NCI-H774 (cell line): Measurements from ENCODE around the gene SPG7.
"Not testable (repeated sequence)": the region's sequence is repeated elsewhere in the genome, so short reads cannot be mapped to it uniquely, and the experiment has no call there.

Experiments
- DNase-seq: peaks from one replicate; lab custom pipeline; 2025; lab: John Stamatoyannopoulos, UW

SPG7 gene

GRCh38 chr16:89507834-89508590 lies at the start of gene SPG7:
Gene SPG7 (plus strand): TSS chr16:89508403. CDS start chr16:89508418, 15 bp downstream.
- peak; percentile 31 for DNase-seq

- no peak for DNase-seq
Observed at GRCh38 chr16:89458551-89458950, 49.7 kb upstream of the SPG7 start.

DNA sequence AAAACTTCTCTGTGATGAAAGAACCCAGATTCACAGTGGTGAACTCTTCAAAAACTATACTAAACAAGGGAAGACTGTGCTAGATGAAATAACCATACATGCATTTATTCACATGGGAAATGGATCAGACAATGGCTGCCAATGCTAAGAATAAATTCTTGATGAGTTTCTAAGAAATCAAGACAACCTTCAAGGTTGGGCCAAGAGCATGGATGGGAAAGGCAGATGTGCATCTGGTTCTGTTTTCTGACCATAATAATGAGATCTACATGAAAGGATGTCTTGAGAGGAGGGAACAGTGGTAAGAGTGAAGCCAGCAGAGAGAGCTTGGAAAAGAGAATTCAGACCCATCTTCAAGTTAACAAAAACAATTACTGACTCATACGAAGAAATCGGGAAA lies 49.2 kb upstream of the SPG7 start:
- no peak for DNase-seq

GRCh38 chr16:89460556-89460955 lies 47.6 kb upstream of the SPG7 start:
- DNase-seq, result no peak

- DNase-seq, result not testable (repeated sequence)
Observed at GRCh38 chr16:89461890-89462289, 46.3 kb upstream of the SPG7 start.

- DNase-seq, result not testable (repeated sequence)
Observed at GRCh38 chr16:89462639-89463038, 45.6 kb upstream of the SPG7 start.

- DNase-seq, result not testable (repeated sequence)
Observed at GRCh38 chr16:89463312-89463711, 44.9 kb upstream of the SPG7 start.

DNA sequence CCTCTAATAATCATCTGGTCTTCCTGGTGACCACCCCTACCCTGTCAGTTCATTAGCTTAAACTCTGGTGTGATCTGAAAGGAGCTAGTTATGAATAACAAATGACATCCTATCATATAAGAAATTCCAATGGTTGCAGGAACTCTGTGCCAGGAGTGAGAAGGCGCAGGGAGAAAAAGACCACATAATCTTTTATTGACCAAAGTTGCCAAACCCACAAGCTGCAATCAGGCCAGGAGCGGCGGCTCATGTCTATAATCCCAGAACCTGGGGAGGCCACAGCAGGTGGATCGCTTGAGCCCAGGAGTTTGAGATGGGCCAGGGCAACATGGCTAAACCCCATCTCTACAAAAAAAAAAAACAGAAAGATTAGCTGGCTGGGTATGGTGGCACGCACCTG lies 41.3 kb upstream of the SPG7 start:
- no peak for DNase-seq

DNA sequence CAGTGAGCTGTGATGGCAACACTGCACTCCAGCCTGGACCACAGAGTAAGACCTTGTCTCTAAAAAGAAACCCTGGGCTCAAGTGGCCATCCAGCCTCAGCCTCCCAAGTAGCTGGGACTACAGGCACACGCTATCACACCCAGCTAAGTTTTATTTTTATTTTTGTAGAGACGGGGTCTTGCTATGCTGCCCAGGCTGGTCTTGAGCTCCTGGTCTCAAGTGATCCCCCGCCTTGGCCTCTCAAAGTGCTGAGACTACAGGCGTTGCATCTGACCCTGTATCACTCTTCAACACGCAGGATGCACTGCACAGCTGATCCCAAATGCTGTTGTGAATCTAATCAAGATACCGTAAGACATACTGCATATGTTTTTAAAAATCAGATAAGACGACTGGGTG lies 40.8 kb upstream of the SPG7 start:
- DNase-seq, result no peak

- DNase-seq, result no peak
Observed at GRCh38 chr16:89472711-89473075, 35.5 kb upstream of the SPG7 start.

DNA sequence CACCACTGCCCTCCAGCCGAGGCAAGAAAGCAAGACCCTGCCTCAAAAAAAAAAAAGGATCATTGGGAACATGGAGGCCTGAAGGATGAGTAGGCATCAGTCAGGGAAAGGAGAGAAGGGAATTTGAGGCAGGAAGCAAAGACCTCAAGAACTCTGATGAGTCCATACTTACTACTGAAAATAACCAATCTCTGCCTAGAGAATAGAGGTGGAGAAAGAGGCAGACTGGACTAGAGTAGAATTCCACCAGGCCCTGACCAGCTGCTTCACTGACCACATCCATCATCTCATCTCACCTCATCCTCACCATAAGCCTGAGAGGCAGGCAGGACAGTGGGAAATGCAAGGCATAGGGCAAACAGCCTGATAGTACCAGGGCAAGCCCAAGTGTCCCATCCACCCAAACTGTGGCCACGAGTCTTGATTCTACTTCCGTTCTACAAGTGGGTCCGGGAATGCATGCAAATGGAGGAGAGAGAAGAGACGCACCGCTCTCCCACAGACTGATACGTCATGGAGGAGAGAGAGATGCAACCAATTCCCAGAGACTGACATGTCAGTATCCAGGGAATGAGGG lies 35.0 kb upstream of the SPG7 start:
- DNase-seq, result no peak

GRCh38 chr16:89473791-89474414 lies 34.3 kb upstream of the SPG7 start:
- DNase-seq, result no peak

- no peak for DNase-seq
Observed at GRCh38 chr16:89475144-89475543, 33.1 kb upstream of the SPG7 start.

DNA sequence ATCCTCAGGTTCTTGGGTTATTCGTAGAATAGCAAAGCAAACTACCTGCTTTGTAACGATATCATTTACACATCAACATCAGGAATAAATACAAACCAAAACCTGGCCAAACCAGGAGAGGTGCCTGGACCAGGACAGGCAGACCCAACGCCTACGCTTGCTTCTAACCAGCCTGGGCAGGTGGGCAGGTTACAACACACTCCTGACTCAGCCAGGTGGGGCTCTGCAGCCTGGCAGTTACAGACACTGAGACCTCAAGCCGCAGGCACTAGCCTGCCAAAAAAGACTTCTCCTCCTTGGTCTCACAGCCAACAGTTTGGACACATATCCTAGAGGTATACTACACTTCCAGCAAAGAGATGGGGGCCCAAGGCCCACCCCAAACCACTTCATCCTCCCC lies 31.8 kb upstream of the SPG7 start:
- DNase-seq, result no peak

GRCh38 chr16:89476811-89477261 lies 31.4 kb upstream of the SPG7 start:
- no peak for DNase-seq

DNA sequence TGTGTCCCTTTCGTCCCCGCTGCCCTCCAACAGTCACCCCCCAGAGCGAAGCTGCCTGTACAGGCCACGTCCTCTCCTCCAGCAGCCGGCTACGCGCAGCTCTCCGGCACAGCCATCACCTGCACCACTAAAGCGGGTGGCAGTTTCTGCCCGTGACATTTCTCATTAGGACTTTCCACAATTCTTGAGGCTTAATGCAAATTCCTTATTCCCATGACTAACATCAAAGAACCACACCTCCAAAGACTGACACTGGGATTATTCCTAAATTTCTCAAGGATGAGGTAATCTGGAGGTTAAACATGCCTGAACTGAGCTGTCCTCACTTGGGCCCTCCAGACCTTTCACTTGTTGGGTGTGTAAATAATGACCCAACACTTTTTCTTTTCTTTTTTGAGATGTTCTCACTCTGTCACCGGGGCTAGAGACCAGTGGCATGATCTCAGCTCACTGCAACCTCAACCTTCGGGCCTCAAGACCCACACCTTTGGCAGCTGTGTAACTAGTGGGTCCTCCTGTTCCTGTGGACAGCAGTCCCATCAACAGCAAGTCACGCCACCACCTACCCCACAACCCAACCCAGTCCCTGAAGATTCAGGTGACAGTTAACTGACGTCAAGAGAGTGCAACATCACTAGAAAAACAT lies 29.5 kb upstream of the SPG7 start:
- no peak for DNase-seq

- DNase-seq, result no peak
Observed at GRCh38 chr16:89481356-89481955, 26.7 kb upstream of the SPG7 start.

DNA sequence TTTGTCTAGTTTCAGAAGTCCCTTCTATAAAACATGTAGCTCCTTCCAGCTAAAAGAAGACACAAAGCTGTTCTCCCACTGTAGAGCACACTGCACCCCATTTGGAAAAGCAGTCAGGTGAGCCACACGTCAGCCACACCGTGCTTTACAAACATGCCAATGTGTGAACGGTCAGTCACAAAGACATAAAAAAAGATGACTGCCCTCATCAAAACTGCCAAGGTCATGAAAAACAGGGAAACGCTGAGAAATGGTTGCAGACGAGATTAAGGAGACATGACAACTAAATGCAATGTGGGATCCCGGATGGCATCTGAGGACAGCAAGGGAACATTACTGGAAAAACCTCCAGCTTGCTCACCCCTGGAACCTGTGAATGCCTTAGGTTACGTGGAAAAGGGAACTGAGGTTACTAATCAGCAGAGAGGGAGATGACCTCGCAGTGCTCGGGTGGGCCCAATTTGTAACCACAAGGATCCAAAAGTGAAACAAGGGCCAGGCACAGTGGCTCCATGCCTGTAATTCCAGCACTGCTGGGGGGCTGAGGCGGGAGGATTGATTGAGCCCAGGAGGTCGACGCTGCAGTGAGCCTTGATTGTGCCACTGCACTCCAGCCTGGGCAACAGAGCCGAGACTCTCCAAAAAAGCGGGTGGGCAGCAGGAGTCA lies 25.9 kb upstream of the SPG7 start:
- no peak for DNase-seq

GRCh38 chr16:89482817-89483205 lies 25.4 kb upstream of the SPG7 start:
- no peak for DNase-seq

DNA sequence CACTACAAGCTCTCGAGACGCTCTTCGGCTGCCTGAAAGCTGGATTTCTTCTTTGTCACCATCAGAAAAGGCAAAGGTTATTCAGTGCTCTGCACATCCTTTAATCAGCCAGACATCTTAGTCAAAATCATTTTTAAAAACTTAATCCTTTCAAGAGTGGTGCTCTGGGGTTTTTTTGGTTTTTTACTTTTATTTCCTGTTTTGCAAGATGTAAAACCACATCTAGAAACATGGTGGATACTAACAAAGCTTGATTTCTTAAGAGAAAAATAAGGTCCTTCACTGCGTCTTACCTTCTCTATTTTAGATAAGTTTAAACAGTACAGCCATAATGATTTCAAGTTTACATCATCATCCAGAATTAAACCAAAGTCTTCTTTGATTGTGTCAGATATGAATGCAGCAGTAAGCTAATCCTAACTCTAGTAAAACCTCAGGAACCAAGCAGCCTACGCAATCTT lies 24.1 kb upstream of the SPG7 start:
- DNase-seq, result no peak

DNA sequence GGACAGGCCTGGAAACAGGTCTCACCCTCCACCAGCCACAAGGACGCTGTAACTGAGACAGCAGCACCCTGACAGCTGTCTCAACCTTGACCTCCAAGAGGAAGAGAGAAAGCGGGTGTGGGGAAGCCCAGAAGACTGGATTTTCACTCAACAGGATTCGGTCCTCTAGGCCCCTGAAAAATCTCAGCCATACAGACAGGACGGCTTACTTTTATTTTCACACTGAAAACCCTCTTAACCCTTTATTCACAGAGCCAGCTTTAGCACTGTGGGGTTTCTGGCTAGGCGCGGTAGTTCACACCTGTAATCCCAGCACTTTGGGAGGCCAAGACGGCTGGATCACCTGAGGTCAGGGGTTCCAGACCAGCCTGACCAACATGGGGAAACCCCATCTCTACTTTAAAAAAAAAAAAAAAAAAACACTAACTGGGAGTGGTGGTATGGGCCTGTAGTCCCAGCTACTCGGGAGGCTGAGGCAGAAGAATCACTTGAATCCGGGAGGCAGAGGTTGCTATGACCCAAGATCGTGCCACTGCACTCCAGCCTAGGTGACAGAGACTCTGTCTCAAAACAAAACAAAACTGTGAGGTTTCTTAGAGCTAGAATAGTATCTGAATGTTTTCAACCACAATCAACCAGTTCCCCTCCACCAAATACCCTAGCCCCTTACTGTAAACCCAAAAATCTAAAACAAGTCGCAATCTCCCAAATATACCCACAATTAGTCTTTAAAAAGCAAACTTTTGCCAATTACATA lies 23.1 kb upstream of the SPG7 start:
- no peak for DNase-seq
